GM15510 (cell line): ENCODE measurements around the gene TIGD4.

Experiments
- POLR2A ChIP-seq: IDR thresholded peaks from 3 replicates; pipeline ENCODE4 v1.6.1; 2011; ENCODE audit warnings: borderline replicate concordance; ENCODE audit not compliant: insufficient read length; ENCODE audit errors: extremely low read depth

Gene TIGD4

DNA sequence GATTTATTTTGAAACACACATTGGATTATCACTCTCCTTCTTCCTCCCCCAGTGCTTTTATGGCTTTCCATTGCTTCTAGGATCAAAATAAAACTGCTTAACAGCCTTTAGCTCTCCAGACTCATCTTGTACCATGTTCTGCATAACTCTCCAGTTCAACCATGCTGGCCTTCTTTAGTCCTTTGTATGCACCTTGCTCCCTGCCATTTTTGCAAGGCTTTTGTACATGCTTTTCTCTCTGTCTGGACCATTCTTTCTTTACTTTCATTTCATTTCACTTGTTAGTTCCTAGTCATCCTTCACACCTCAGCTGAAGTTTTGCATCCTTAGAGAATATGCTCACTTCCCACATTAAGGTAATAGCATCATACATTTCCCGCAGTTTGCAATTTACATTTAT lies 7.1 kb upstream of the TIGD4 start:
- TF ChIP-seq POLR2A, result no peak

DNA sequence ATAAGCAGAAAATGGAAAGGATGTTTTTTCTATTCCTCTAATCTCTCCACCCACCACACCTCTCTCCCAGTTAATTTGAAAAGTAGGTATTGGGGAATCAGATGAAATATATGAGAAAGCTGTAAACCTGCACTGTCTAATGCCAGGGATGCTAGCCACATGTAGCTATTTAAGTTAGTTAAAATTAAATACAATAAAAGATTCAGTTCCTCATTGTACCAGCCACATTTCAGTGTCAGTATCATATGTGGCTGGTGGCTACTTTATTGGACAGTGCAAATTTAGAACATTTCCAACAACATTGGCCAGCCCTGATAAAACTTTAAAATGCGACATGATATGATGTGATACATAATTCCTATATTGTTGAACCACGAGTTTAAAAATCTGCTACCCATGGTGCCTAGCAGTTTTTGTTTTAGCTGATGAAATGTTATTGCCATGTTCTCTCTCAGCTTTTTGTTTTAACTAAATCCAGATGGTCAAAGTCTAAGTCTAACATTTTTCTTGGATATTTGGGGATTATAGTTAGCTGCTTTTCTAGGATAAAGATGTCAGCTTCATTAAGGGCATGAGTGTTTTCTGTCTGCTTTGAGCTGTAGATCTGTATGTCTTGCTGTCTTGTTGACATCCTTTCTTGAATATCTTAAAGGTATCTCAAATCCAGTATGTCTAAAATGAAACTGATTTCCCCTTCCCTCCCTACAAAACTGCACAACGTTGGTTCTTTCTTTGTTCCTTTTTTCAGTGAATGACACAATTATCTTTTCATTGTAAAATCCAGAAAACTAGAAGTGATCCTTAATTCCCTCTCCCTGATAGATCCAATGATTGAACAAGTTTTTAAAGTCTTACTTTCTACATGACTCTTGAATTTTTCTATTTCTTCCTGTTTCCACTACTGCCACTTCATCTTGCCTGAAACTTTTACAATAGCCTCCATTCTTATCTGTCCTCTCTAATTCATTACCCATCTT lies 6.4 kb upstream of the TIGD4 start:
- no peak for TF ChIP-seq POLR2A

DNA sequence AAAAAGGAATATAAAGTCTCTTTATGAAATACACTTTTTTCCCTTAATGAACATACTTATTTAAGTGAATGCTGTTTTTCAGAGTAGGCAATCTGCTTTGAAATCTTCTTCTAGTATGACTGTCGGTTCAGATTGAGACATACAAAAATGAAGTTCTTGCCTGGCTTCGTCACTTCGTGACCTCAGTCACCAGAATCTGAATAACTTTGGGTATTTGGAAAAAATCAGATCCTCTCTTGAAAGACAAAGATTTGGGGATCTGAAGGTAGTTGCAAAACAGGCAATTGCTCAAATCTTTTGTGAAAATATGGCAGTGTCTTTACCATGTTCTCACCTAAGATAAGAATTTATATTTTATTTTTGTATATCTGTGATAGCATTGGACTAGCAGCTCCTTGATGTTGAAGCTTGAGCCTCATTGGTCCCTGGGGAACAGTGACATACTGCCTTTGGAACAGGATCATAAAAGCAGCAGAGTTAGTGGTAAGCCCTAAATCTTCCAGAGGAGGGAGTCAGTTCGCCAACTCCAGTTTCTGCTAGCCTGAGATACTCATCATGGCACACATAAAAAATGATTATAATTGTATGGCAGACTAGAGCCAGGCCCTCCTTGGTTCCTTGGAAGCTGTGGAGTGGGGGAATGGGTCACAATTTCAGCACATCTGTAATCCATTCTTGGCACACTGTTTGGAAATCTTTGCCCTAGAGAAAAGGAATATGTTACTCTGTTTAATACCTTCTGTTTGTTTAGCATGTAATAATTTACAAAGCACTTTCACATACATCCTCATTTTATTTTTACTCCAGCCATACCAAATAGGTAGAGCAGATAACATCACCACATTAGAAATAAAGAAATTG lies 5.2 kb upstream of the TIGD4 start:
- TF ChIP-seq POLR2A, result no peak

DNA sequence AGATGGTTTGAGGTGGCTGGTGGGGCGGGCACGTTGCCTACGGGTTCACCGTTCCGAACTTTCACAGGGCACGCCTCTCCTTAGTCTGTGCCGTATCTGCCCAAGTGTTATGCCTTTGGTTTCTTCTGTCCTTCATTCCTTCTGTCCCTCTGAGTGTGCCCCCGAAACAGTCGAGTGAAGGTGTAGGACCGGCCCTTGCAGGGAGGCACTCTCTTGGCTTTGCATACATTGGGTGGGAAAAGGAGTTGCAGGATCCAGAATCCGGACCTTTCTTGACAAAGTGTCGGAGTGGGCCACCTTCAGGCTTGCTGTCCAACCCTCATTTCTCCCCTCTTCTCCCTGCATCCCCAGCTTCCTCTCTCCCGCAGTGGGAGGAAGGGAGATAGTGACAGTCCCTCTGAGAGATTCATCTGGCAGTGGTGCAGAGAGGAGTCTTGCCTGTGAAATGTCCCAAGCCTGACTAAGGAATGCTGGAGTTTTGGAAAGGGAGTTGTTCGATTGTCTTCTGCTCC lies 793 bp upstream of the TIGD4 start:
- no peak for TF ChIP-seq POLR2A

DNA sequence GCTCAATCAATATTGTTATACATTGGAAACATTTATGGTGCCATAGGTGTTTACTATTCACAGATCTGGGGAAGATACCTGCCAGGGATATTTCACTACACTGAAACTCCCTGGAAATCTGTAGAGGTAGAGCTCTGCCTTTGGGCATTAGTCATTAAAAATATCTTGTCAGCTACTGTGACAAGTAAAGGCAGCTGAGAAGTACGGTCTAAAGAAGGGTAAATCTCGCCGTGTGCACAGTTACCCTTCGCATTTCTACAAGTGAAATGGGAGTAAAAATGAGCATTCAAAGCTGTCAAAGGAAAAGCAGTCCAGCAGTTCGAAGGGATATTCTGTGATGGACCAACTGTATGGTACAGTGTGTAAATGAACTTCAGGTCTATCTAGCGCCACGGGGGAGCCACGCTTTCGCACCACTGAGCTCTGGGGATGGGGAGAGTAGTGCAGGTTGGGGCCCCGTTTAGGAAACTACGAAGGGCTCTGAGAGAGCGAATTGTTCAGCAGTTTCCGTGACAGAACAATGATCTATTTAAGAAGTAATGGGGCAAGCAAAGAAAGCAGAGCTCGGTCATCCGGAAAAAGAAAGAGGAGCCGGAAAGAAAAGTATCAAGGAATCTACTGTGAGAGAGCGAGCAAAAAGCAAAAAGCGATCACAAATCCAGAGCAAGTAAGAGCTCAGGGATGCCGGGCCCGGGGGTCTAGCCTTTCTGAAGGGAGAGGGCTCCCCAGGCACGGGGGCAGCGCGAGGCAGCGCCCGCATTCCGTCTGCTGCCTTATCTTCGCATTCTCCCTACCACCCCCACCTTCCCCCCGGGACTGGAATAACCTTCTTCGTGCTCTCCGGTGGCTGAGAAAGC lies 646 bp downstream of the TIGD4 start:
- no peak for TF ChIP-seq POLR2A

DNA sequence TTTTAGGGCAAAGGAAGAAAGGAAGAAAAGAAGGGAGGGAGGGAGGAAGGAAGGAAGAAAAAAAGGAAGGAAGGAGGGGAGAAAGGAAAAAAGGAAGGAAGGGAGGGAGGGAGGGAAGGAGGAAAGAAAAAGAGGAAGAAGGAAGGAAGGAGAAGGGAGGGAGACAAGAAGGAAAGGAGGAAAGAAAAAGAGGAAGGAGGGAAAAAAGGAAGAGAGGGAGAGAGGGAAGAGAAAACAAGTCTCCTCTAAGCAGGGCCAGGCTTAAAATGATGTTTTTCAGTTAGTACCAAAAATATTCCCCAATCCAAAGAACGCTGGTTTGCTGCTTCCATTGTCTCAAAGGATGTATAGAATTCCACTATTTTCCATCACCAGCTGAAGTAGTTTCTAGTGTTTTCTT lies 2.0 kb downstream of the TIGD4 start:
- TF ChIP-seq POLR2A, result no peak

DNA sequence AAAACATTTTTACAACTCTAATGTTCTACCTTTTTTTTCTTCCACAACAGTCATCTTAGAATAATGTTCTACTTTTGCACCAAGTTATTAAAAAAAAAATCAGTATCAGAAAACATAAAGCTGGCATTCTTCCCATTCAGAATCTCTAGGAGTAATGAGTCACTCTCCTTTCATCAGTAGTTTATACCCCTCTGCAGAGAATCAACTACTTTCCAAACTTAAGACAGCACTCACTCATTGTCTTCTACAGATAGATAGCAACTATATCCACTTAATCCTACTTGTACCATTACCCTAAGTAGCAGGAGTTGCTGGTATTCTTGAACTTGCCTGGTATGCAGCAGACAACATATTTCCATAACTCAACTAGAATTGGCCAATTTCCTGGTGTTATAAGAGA lies 3.2 kb downstream of the TIGD4 start:
- TF ChIP-seq POLR2A, result no peak

DNA sequence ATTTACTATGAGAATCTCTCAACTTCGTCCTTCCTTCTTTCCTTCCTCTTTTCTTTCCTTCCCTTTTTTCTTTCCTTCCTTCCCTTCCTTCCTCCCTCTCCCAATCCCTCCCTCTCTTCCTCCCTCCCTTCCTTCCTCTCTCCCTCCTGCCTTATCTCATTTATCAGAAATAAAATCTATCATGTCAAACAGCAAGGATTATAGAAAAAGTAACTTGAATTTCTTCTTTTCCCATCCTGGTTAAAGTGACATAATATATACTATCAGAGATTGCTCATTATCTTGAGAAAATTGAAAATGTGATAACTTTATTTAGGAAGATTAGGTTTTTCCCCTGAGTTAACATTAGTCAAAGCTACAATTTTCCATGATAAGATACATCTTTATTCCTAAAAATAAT lies 5.6 kb downstream of the TIGD4 start:
- no peak for TF ChIP-seq POLR2A

DNA sequence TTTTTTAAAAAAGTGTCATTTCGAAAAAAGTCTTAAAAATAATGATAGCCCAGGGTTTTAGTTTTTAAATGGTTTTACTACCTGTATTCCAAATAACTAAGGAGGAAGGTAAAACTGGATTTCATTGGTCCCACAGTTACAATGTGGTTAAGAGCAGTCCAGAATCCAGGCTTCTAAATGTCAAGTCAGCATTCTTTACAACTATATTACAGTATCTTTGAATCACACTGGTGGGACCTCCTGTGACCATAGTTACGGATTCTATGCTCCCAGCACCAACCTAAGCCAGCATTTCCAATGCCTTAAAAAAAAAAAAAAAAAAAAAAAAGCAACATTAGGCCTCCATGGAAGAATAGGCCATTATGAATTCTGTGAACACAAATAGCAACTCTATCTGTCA lies 6.2 kb downstream of the TIGD4 start:
- no peak for TF ChIP-seq POLR2A

DNA sequence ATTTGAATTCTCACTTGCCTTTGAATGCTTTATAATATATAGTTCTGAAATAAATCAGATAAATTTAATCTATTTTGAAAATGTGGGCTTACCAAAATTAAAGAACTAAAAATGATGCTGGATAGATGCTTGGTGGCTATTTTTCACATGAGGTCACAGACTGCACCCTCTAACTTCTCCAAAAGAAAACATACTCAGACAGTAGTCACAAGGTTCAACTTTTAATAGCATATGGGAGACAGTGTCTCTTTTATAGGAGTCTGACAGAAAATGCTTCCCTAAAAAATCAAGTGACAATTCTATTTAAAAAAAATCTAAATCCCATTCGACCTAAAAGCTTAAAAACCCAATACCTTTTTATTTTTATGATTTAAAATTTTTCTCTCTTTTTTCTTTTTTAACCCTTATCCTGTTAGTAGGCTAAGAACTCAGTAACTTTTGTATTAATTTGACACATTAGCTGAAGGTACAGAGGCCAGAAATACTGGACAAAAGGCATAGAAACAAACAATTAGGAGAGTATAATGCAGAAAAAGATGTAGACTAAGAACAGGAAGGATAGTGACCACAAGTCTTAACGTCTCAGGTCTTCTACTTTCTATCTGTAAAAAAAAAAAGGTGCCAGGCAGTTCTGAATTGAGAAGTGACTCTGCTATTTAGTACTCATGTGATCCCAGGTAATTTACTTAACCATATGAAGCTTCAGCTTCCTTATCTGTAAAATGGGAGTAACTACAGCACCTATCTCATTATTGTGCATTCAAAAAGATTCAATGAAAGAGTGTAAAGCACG lies 7.6 kb downstream of the TIGD4 start:
- TF ChIP-seq POLR2A, result no peak

DNA sequence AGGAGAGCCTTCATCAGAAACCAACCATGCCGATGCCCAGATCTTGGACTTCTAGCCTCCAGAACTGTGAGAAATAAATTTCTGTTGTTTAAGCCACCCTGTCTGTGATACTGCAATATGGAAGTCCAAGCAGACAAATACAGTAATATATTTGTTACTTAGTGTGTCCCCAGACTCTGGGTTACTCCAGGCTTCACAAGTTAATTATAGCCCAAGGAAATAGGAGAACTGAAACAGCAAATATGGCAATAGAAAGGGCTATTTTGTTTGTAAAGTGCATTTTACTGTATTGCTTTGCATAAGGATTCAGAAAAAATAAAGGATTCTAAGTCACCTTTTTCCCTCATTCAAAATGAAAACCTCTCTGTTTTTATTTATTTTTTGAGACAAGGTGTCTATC lies 15.7 kb downstream of the TIGD4 start:
- no peak for TF ChIP-seq POLR2A

DNA sequence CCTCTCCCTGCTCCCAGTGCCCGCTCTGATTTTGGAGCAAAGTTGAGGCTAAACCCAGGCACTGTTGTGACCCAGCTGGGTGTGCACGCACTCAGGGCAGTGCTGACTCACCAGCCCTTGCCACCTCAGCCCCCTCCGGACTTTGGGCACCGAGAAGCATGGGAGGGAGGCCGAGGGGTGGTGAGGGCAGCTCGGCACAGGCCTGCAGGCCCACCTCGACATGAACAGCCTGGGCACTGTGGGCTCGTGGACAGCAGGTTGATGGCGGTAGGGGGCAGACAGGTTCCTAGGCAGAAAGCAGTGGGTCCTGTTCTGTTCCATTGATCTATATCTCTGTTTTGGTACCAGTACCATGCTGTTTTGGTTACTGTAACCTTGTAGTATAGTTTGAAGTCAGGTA lies 30.9 kb downstream of the TIGD4 start:
- no peak for TF ChIP-seq POLR2A

DNA sequence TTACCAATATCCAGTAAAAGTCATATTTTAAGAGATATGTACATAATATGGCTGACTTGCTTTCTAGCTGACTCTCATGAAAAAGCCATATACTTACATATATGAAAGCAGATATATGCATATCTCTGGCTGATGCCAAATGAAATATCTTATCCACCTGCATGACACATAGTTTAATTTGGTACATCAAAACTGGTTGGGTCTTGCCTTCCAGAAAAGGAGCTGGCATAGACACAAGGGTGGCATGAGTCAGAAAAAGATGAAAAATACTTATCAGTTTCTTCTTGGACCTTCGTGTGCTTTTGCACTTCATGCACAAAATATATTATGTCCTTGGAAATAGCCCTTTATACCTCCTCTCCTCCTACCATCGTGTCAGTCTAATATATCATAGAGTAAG lies 32.1 kb downstream of the TIGD4 start:
- no peak for TF ChIP-seq POLR2A

DNA sequence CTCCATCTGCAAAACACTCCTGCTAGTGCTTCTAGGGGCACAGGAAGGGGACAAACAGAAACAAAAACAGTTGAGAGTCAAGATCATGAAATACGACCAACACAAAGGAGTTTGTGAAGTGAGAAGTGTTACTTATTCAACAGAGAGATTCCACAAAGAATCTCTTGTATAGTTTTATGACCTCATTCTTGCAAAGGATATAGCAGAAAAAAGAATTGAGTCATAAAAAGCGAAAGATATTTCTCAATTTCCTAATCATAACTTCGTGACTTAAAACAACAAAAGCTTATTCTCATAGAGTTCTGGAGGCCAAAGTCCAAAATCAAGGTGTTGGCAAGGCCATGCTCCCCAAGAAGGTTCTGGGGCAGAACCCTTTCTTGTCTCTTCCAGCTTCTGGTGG lies 40.7 kb downstream of the TIGD4 start:
- TF ChIP-seq POLR2A, result no peak

DNA sequence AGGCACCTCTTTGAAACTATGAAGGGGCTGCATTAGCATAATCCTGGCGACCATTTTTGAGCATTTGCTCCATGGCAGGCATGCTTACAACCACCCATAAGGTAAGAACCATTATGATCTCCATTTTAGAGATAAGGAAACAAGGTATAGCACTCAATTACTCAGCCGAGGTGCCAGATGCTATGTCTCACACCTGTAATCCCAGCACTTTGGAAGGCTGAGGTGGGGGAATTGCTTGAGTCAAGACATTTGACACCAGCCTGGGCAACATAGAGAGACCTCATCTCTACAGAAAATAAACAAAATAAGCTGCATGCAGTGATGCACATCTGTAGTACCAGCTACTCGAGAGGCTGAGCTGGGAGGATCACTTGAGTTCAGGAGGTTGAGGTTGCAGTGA lies 43.6 kb downstream of the TIGD4 start:
- no peak for TF ChIP-seq POLR2A

DNA sequence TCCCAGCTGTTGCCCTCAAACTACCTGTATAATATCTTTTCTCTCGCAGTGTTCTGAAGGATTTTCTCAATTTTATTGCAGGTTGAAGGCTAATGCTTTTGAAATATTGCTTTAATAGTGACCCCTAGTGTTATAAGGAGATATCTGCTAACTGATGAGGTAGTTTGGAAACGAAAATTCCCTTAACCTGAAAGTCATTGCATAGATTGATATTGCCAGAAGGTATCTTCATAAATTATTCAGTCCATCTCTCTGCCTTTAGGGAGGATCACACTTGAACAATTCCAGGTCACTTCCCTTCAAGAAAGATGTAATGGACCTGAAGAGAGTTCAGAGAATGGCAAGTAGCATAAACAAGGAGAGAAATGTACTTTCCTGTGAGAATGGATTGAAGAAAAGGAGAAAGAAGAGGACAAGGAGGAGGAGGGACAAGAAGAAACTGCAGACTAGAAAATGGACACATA lies 44.1 kb downstream of the TIGD4 start:
- TF ChIP-seq POLR2A, result no peak
